WTC11 (cell line): ENCODE data around the gene LAMA2.

Source experiments
- EMX1 ChIP-seq: fragments of 250-450 bp; sonication (Bioruptor Pico); IDR thresholded peaks from 2 replicates; pipeline ENCODE4 v1.8.0; 2021; ENCODE audit warnings: mild to moderate bottlenecking
- ETV6 ChIP-seq: sonication (generic); formaldehyde crosslinking; IDR thresholded peaks from 2 replicates; pipeline ENCODE4 v1.8.1; 2022; ENCODE audit warnings: mild to moderate bottlenecking, missing genetic modification reagents
- FOXP1 ChIP-seq: sonication (generic); formaldehyde crosslinking; IDR thresholded peaks from 2 replicates; pipeline ENCODE4 v1.8.0; 2022; ENCODE audit warnings: missing genetic modification reagents, mild to moderate bottlenecking, moderate library complexity, borderline replicate concordance
- GABPB1 ChIP-seq: sonication (generic); formaldehyde crosslinking; IDR thresholded peaks from 2 replicates; pipeline ENCODE4 v1.8.1; 2023; ENCODE audit warnings: mild to moderate bottlenecking, missing genetic modification reagents
- IRF2 ChIP-seq: sonication (generic); formaldehyde crosslinking; IDR thresholded peaks from 2 replicates; pipeline ENCODE4 v1.8.0; 2022; ENCODE audit warnings: low read depth, missing genetic modification reagents, borderline replicate concordance
- JUN ChIP-seq: sonication (generic); formaldehyde crosslinking; IDR thresholded peaks from 2 replicates; pipeline ENCODE4 v1.8.0; 2023; ENCODE audit warnings: mild to moderate bottlenecking, missing genetic modification reagents
- SMAD3 ChIP-seq: sonication (generic); formaldehyde crosslinking; IDR thresholded peaks from 2 replicates; pipeline ENCODE4 v1.8.0; 2022; ENCODE audit warnings: missing genetic modification reagents, mild to moderate bottlenecking, borderline replicate concordance
- TCF7 ChIP-seq: sonication (generic); formaldehyde crosslinking; IDR thresholded peaks from 2 replicates; pipeline ENCODE4 v1.8.0; 2022; ENCODE audit warnings: mild to moderate bottlenecking, low read depth, missing genetic modification reagents, moderate library complexity
- ZNF423 ChIP-seq: fragments of 250-450 bp; sonication (Bioruptor Pico); IDR thresholded peaks from 2 replicates; pipeline ENCODE4 v2.1.2; 2022; ENCODE audit warnings: mild to moderate bottlenecking, moderate library complexity
- TF ChIP-seq, protein P1 (sequence below): fragments of 200-600 bp; IDR thresholded peaks from 2 replicates; pipeline ENCODE4 v1.8.0; 2022; ENCODE audit warnings: antibody characterized with exemption
- TF ChIP-seq, protein P2 (sequence below): sonication (generic); formaldehyde crosslinking; conservative IDR thresholded peaks from 2 replicates; pipeline ENCODE4 v1.8.1; 2022; ENCODE audit warnings: mild to moderate bottlenecking, missing genetic modification reagents
- TF ChIP-seq, protein P3 (sequence below): sonication (generic); formaldehyde crosslinking; IDR thresholded peaks from 2 replicates; pipeline ENCODE4 v1.8.0; 2022; ENCODE audit warnings: mild to moderate bottlenecking, missing genetic modification reagents
- TF ChIP-seq, protein P4 (sequence below): sonication (generic); formaldehyde crosslinking; IDR thresholded peaks from 2 replicates; pipeline ENCODE4 v1.8.0; 2022; ENCODE audit warnings: mild to moderate bottlenecking, missing genetic modification reagents
- TF ChIP-seq, protein P5 (sequence below): fragments of 250-450 bp; sonication (Bioruptor Pico); IDR thresholded peaks from 2 replicates; pipeline ENCODE4 v1.9.0; 2021; ENCODE audit warnings: mild to moderate bottlenecking, borderline replicate concordance

DNA sequence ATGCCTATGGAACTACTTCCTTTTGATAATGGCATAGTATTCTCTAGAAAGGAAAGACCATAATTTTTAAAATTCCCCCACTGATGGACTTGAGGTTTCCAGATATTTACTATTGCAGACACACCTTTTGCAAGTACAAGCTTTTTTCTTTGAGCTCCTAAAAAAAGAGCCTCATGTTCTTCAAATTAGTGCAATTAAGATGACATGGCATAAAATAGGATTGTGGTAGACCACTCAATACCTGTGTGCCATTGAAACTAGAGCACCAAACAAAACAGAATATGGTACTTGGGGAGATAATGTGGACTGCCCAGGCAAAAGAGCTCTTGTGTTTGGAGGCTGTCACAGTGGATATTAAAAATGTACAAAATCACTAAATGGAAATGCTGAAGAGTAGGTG, 19.0 kb upstream of the LAMA2 start:
- TF ChIP-seq EMX1 (no peak), ETV6 (CRISPR knock-in tag) (no peak), JUN (CRISPR knock-in tag) (no peak), IRF2 (CRISPR knock-in tag) (no peak), GABPB1 (no peak), SMAD3 (CRISPR knock-in tag) (no peak), ZNF423 (no peak), FOXP1 (CRISPR knock-in tag) (no peak), TCF7 (CRISPR knock-in tag) (no peak)
- TF ChIP-seq, protein P1, sequence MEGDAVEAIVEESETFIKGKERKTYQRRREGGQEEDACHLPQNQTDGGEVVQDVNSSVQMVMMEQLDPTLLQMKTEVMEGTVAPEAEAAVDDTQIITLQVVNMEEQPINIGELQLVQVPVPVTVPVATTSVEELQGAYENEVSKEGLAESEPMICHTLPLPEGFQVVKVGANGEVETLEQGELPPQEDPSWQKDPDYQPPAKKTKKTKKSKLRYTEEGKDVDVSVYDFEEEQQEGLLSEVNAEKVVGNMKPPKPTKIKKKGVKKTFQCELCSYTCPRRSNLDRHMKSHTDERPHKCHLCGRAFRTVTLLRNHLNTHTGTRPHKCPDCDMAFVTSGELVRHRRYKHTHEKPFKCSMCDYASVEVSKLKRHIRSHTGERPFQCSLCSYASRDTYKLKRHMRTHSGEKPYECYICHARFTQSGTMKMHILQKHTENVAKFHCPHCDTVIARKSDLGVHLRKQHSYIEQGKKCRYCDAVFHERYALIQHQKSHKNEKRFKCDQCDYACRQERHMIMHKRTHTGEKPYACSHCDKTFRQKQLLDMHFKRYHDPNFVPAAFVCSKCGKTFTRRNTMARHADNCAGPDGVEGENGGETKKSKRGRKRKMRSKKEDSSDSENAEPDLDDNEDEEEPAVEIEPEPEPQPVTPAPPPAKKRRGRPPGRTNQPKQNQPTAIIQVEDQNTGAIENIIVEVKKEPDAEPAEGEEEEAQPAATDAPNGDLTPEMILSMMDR = no peak
- TF ChIP-seq, protein P2, sequence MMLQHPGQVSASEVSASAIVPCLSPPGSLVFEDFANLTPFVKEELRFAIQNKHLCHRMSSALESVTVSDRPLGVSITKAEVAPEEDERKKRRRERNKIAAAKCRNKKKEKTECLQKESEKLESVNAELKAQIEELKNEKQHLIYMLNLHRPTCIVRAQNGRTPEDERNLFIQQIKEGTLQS (CRISPR knock-in tag) = no peak
- TF ChIP-seq, protein P3, sequence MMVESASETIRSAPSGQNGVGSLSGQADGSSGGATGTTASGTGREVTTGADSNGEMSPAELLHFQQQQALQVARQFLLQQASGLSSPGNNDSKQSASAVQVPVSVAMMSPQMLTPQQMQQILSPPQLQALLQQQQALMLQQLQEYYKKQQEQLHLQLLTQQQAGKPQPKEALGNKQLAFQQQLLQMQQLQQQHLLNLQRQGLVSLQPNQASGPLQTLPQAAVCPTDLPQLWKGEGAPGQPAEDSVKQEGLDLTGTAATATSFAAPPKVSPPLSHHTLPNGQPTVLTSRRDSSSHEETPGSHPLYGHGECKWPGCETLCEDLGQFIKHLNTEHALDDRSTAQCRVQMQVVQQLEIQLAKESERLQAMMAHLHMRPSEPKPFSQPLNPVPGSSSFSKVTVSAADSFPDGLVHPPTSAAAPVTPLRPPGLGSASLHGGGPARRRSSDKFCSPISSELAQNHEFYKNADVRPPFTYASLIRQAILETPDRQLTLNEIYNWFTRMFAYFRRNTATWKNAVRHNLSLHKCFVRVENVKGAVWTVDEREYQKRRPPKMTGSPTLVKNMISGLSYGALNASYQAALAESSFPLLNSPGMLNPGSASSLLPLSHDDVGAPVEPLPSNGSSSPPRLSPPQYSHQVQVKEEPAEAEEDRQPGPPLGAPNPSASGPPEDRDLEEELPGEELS (CRISPR knock-in tag) = no peak
- TF ChIP-seq, protein P4, sequence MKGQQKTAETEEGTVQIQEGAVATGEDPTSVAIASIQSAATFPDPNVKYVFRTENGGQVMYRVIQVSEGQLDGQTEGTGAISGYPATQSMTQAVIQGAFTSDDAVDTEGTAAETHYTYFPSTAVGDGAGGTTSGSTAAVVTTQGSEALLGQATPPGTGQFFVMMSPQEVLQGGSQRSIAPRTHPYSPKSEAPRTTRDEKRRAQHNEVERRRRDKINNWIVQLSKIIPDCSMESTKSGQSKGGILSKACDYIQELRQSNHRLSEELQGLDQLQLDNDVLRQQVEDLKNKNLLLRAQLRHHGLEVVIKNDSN (CRISPR knock-in tag) = no peak
- TF ChIP-seq, protein P5, sequence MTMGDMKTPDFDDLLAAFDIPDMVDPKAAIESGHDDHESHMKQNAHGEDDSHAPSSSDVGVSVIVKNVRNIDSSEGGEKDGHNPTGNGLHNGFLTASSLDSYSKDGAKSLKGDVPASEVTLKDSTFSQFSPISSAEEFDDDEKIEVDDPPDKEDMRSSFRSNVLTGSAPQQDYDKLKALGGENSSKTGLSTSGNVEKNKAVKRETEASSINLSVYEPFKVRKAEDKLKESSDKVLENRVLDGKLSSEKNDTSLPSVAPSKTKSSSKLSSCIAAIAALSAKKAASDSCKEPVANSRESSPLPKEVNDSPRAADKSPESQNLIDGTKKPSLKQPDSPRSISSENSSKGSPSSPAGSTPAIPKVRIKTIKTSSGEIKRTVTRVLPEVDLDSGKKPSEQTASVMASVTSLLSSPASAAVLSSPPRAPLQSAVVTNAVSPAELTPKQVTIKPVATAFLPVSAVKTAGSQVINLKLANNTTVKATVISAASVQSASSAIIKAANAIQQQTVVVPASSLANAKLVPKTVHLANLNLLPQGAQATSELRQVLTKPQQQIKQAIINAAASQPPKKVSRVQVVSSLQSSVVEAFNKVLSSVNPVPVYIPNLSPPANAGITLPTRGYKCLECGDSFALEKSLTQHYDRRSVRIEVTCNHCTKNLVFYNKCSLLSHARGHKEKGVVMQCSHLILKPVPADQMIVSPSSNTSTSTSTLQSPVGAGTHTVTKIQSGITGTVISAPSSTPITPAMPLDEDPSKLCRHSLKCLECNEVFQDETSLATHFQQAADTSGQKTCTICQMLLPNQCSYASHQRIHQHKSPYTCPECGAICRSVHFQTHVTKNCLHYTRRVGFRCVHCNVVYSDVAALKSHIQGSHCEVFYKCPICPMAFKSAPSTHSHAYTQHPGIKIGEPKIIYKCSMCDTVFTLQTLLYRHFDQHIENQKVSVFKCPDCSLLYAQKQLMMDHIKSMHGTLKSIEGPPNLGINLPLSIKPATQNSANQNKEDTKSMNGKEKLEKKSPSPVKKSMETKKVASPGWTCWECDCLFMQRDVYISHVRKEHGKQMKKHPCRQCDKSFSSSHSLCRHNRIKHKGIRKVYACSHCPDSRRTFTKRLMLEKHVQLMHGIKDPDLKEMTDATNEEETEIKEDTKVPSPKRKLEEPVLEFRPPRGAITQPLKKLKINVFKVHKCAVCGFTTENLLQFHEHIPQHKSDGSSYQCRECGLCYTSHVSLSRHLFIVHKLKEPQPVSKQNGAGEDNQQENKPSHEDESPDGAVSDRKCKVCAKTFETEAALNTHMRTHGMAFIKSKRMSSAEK (CRISPR knock-in tag) = no peak
